Measurements from ENCODE around the gene IGSF8. TPM values are rescaled to one million over a fixed set of nuclear protein-coding genes. Genes with fewer than 3 reads are reported as not detected.

Gene IGSF8
- polyA plus RNA-seq, 1 donor from 2014 or later: 35.4 TPM

GRCh38 chr1:160078512-160079195 is 19.8 kb downstream of the IGSF8 start:
- Mint-ChIP-seq H3K9me3 (no peaks in the 10 kb centered on the region), H3K4me3 (no peak overlapping the region), H3K4me1 (peaks cover 0 to 2% (median 0%) of the 10 kb centered on the region in 3 donors), H3K27ac (peak overlapping the region in 1 of 3 donors; percentile 41), H3K36me3 (peaks cover 2% of the 10 kb centered on the region), H3K27me3 (peaks cover 40% of the 10 kb centered on the region)

DNA sequence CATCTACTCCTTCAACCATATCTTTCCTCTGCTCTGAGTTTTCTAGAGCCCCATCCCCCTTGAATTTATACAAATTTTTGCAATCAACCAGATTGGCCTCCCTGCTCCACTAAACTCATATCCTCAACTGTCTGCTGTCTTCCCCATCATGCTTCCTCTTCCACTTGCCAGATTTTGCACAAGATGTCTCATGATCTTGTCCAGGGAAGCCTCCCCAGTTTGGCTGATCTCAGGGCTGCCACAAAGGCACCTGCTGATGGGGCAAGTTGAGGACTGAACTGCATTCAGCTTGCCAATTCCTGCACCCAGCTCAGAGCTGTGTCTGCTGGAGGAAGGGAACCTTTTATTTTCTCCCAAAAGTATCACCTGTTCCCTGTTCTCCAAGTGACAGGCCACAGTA is 20.9 kb downstream of the IGSF8 start:
- peaks cover 34% of the 10 kb centered on the region for H3K27me3 Mint-ChIP-seq

GRCh38 chr1:160076295-160076694 is 22.1 kb downstream of the IGSF8 start:
- Mint-ChIP-seq H3K9me3 (peaks cover 0 to 2% (median 0%) of the 10 kb centered on the region in 3 donors), H3K4me1 (peaks cover 4 to 5% (median 5%) of the 10 kb centered on the region in 3 donors), H3K36me3 (peaks cover 1% of the 10 kb centered on the region), H3K27me3 (peaks cover 25% of the 10 kb centered on the region), H3K27ac (no peak overlapping the region), H3K4me3 (no peak overlapping the region)

More for the DNA sequence above, 20.9 kb downstream of the IGSF8 start:
- H3K9me3 Mint-ChIP-seq: peaks cover 0 to 2% (median 0%) of the 10 kb centered on the region in 3 donors
- no peaks in the 10 kb centered on the region for H3K36me3 Mint-ChIP-seq
- H3K4me1 Mint-ChIP-seq: peaks cover 0 to 2% (median 1%) of the 10 kb centered on the region in 3 donors
- no peak overlapping the region for H3K27ac Mint-ChIP-seq
- H3K4me3 Mint-ChIP-seq: no peak overlapping the region

GRCh38 chr1:160075836-160076235 is 22.6 kb downstream of the IGSF8 start:
- peaks cover 21% of the 10 kb centered on the region for H3K27me3 Mint-ChIP-seq
- H3K9me3 Mint-ChIP-seq: peaks cover 0 to 2% (median 0%) of the 10 kb centered on the region in 3 donors
- peaks cover 1% of the 10 kb centered on the region for H3K36me3 Mint-ChIP-seq
- no peak overlapping the region for H3K4me3 Mint-ChIP-seq
- peaks cover 4 to 6% (median 5%) of the 10 kb centered on the region in 3 donors for H3K4me1 Mint-ChIP-seq
- no peak overlapping the region for H3K27ac Mint-ChIP-seq

DNA sequence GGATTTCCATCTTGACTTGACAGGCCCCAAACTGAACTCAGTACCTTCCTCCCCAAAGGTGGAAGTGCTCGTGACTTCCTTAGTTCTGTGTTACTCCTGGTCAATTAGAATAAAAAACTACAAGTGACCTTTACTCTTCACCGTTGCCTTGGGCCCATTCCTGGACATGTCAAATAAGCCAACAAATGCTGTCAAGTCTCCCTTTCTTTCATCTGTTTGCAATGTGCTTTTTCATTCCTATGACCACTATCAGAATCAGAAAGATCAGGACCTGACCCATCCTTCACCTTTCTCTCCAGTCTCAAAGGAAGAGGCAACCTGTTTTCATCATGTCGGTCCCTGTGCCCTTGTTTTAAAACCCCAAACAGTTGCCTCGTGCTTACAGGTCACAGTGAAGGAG is 23.6 kb downstream of the IGSF8 start:
- Mint-ChIP-seq H3K4me3 (no peak overlapping the region), H3K27me3 (peaks cover 23% of the 10 kb centered on the region), H3K36me3 (peaks cover 1% of the 10 kb centered on the region), H3K9me3 (peaks cover 0 to 2% (median 0%) of the 10 kb centered on the region in 3 donors), H3K4me1 (peaks cover 11 to 12% (median 11%) of the 10 kb centered on the region in 3 donors), H3K27ac (no peak overlapping the region)

GRCh38 chr1:160071289-160071688 is 27.1 kb downstream of the IGSF8 start:
- H3K9me3 Mint-ChIP-seq: peaks cover 0 to 4% (median 0%) of the 10 kb centered on the region in 3 donors
- peaks cover 1% of the 10 kb centered on the region for H3K36me3 Mint-ChIP-seq
- H3K27ac Mint-ChIP-seq: no peak overlapping the region
- H3K4me1 Mint-ChIP-seq: peaks cover 11 to 14% (median 12%) of the 10 kb centered on the region in 3 donors
- peak overlapping the region in 1 of 4 donors; percentile 12 for H3K4me3 Mint-ChIP-seq
- peaks cover 19% of the 10 kb centered on the region for H3K27me3 Mint-ChIP-seq

DNA sequence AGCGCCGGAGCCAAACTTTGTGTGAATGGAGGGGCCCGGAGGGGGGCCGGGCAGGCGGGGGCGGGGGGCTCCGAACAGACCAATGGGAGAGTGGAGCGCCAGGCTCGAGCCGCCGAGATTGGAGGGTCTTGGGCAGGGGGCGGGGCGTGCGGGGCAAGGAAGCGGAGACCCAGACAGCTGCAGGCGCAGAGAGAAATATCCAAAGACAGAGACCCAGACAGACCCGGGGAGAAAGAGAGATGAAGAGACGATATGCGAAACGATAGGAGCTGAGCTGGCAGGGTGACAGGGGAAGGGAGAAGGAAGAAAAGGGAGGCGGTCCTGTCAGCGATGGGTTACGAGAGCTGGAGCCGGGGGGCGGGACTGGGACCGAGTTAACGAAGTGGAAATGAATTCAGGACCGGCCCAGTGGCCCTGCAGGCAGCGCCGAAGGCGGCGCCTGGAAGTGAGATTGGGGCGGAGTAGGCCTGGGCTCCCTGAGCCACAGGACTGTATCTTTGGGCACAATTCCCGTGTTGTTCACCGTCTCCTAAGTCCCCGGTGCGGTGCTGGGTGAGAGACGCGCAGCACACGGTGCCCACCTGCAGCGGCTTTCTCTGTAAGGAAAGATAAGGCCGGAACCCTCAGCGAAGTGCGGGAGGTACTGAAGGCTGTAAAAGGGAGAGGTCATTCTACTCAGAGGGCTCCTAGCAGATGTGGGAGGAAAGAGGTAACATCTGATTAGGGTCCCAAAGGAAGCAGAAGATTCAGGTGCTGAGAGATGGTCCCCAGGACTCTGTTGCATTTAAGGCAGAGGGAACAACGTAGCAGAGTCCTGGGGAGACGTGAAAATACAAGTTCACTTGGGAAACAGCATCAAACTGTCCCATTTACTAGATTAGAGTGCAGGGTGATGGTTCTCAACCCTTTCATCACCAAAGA is 27.9 kb downstream of the IGSF8 start:
- H3K9me3 Mint-ChIP-seq: peaks cover 0 to 4% (median 0%) of the 10 kb centered on the region in 3 donors
- peaks cover 1% of the 10 kb centered on the region for H3K36me3 Mint-ChIP-seq
- H3K4me1 Mint-ChIP-seq: peaks cover 11 to 14% (median 12%) of the 10 kb centered on the region in 3 donors
- peak overlapping the region; percentile 82 to 97 (median 88) for H3K4me3 Mint-ChIP-seq
- peaks cover 17% of the 10 kb centered on the region for H3K27me3 Mint-ChIP-seq
- H3K27ac Mint-ChIP-seq: peak overlapping the region in 1 of 3 donors; percentile 58

GRCh38 chr1:160069460-160070231 is 28.8 kb downstream of the IGSF8 start, which contains the start of gene KCNJ10:
Gene KCNJ10, minus strand, starts transcription at chr1:160070160. Its CDS starts 27,628 bp downstream, at chr1:160042532.
- H3K4me3 Mint-ChIP-seq: peak within 1 kb of the TSS; percentile 82 to 97 (median 88)
- H3K4me1 Mint-ChIP-seq: peaks cover 10 to 14% (median 12%) of the 10 kb centered on the region in 3 donors
- H3K9me3 Mint-ChIP-seq: peaks cover 0 to 4% (median 0%) of the 10 kb centered on the region in 3 donors
- H3K36me3 Mint-ChIP-seq: peaks cover 1% of the 10 kb centered on the region
- peak within 1 kb of the TSS in 1 of 3 donors; percentile 70 for H3K27ac Mint-ChIP-seq
- peaks cover 17% of the 10 kb centered on the region for H3K27me3 Mint-ChIP-seq

- H3K27me3 Mint-ChIP-seq: peaks cover 17% of the 10 kb centered on the region
- peaks cover 1% of the 10 kb centered on the region for H3K36me3 Mint-ChIP-seq
- peak overlapping the region in 2 of 4 donors; percentile 36 to 43 for H3K4me3 Mint-ChIP-seq
- peaks cover 0 to 2% (median 0%) of the 10 kb centered on the region in 3 donors for H3K9me3 Mint-ChIP-seq
- H3K4me1 Mint-ChIP-seq: peaks cover 9 to 14% (median 12%) of the 10 kb centered on the region in 3 donors
- no peak overlapping the region for H3K27ac Mint-ChIP-seq
These were observed 30.2 kb downstream of the IGSF8 start for GRCh38 chr1:160068225-160068624.

GRCh38 chr1:160066829-160067745 is 31.3 kb downstream of the IGSF8 start:
- H3K4me3 Mint-ChIP-seq: peak overlapping the region in 1 of 4 donors; percentile 41
- peaks cover 9 to 13% (median 12%) of the 10 kb centered on the region in 3 donors for H3K4me1 Mint-ChIP-seq
- peaks cover 1% of the 10 kb centered on the region for H3K36me3 Mint-ChIP-seq
- no peak overlapping the region for H3K27ac Mint-ChIP-seq
- peaks cover 0 to 2% (median 0%) of the 10 kb centered on the region in 3 donors for H3K9me3 Mint-ChIP-seq
- H3K27me3 Mint-ChIP-seq: peaks cover 17% of the 10 kb centered on the region

GRCh38 chr1:160064746-160065145 is 33.7 kb downstream of the IGSF8 start:
- peaks cover 0 to 2% (median 0%) of the 10 kb centered on the region in 3 donors for H3K4me1 Mint-ChIP-seq
- no peak overlapping the region for H3K4me3 Mint-ChIP-seq
- H3K27ac Mint-ChIP-seq: no peak overlapping the region
- peaks cover 0 to 2% (median 0%) of the 10 kb centered on the region in 3 donors for H3K9me3 Mint-ChIP-seq
- peaks cover 10% of the 10 kb centered on the region for H3K27me3 Mint-ChIP-seq
- H3K36me3 Mint-ChIP-seq: no peaks in the 10 kb centered on the region

DNA sequence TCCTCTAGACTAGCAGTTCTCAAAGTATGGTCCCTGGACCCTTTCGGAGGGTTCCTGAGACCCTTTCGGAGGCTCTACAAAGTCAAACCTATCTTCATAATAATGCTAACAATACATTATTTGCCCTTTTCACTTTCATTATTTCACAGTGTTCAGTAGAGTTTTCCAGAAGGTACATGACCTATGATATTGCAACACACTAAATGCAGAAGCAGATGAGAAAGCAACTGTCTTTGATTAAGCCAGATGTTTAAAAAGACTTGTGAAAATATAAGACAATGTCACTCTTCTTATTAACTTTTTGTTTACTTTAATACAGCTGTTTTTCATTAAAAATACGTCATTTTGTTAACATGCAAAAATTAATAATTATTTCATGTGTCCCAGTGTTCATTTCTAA is 34.3 kb downstream of the IGSF8 start:
- no peaks in the 10 kb centered on the region for H3K36me3 Mint-ChIP-seq
- H3K27me3 Mint-ChIP-seq: peaks cover 6% of the 10 kb centered on the region
- H3K4me3 Mint-ChIP-seq: no peak overlapping the region
- H3K4me1 Mint-ChIP-seq: no peaks in the 10 kb centered on the region
- no peak overlapping the region for H3K27ac Mint-ChIP-seq
- H3K9me3 Mint-ChIP-seq: peaks cover 0 to 2% (median 0%) of the 10 kb centered on the region in 3 donors

DNA sequence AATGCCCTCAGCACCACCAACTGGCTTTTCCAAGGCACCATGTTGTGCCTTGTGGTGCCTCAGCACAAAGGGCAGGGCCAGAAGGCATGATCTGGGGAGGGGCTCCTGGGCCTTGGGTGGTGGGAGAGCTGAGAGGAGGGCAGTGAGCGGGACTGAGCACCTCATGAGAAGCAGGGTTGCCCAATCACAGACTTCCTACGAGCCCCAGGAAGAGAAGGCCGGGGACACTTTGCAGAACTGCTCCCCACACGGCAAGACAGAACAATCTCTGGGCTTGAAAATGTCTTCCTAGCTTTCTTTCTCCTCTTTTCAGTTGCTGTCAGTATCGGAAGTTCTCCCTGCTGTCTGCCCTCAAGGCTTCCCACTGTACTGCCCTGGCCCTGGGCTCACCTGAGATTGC is 35.2 kb downstream of the IGSF8 start:
- no peaks in the 10 kb centered on the region for H3K9me3 Mint-ChIP-seq
- H3K27ac Mint-ChIP-seq: no peak overlapping the region
- no peaks in the 10 kb centered on the region for H3K36me3 Mint-ChIP-seq
- H3K4me1 Mint-ChIP-seq: no peaks in the 10 kb centered on the region
- H3K27me3 Mint-ChIP-seq: peaks cover 4% of the 10 kb centered on the region
- no peak overlapping the region for H3K4me3 Mint-ChIP-seq

Measured in IgD-negative memory B cell (primary cell).